AG04449 (cell line): ENCODE measurements around the gene TBC1D5.

Source experiments
- CTCF ChIA-PET: fragments of 350-600 bp; formaldehyde crosslinking; extraction: SDS; loops from one replicate; lab custom pipeline; 2021; ENCODE audit warnings: antibody characterized with exemption; lab: Yijun Ruan, JAX
- POLR2A ChIA-PET: fragments of 400-600, 350-600 bp; formaldehyde crosslinking; extraction: SDS; loops from one replicate; lab custom pipeline; 2020; ENCODE audit warnings: antibody characterized with exemption, inconsistent platforms; lab: Yijun Ruan, JAX
- DNase-seq: peaks from one replicate; pipeline ENCODE4 v3.0.0-alpha.2; 2010; ENCODE audit warnings: low read depth, low spot score
- H3K4me3 ChIP-seq: 2 replicates; pipeline ENCODE4 v1.5.1; 2011; ENCODE audit warnings: low read depth, mild to moderate bottlenecking, control low read depth, low read length
- CTCF ChIP-seq: IDR thresholded peaks from one replicate; pipeline ENCODE4 v1.5.1; 2011; ENCODE audit warnings: mild to moderate bottlenecking, moderate library complexity, low read length, control low read depth, inconsistent platforms; ENCODE audit not compliant: insufficient read depth; ENCODE audit errors: missing control alignments

The TBC1D5 gene

GRCh38 chr3:17687566-17687965 is 54.9 kb downstream of the TBC1D5 start:
- POLR2A ChIA-PET: no interaction called here
- DNase-seq: no peak
- no peak for TF ChIP-seq CTCF
- CTCF ChIA-PET: interaction anchor here (1.9 to 3.4 kb wide), 2 partner anchors 42 to 154 kb away, joined by 7 to 14 read pairs; no protein-coding TSS in a partner anchor
- H3K4me3 ChIP-seq: no peak overlapping the region

- ChIA-PET POLR2A (no interaction called here), CTCF (interaction anchor here (0.9 to 3.4 kb wide), 4 partner anchors 41 to 270 kb away, joined by 3 to 14 read pairs (median 5); no protein-coding TSS in a partner anchor)
- no peak for TF ChIP-seq CTCF
- H3K4me3 ChIP-seq: no peak overlapping the region
- no peak for DNase-seq
Measured at GRCh38 chr3:17686613-17687012, 55.8 kb downstream of the TBC1D5 start.

GRCh38 chr3:17683542-17684207 is 58.8 kb downstream of the TBC1D5 start:
- no peak for DNase-seq
- no peak for TF ChIP-seq CTCF
- H3K4me3 ChIP-seq: no peak overlapping the region
- ChIA-PET POLR2A (no interaction called here), CTCF (no interaction called here)

- no peak for DNase-seq
- ChIA-PET CTCF (no interaction called here), POLR2A (no interaction called here)
Measured at GRCh38 chr3:17680530-17680929, 61.9 kb downstream of the TBC1D5 start.

GRCh38 chr3:17678116-17678741 is 64.2 kb downstream of the TBC1D5 start:
- no peak for TF ChIP-seq CTCF
- ChIA-PET POLR2A (no interaction called here), CTCF (interaction anchor here (0.8 kb wide), 1 partner anchor 33 kb away, joined by 4 read pairs; no protein-coding TSS in a partner anchor)
- DNase-seq: no peak
- H3K4me3 ChIP-seq: no peak overlapping the region

More at GRCh38 chr3:17680530-17680929, 61.9 kb downstream of the TBC1D5 start:
- TF ChIP-seq CTCF: no peak
- H3K4me3 ChIP-seq: no peak overlapping the region

- ChIA-PET CTCF (interaction anchor here (0.6 kb wide), 1 partner anchor 42 kb away, joined by 4 read pairs; no protein-coding TSS in a partner anchor), POLR2A (no interaction called here)
- no peak for DNase-seq
- TF ChIP-seq CTCF: no peak
- no peak overlapping the region for H3K4me3 ChIP-seq
Measured at GRCh38 chr3:17674082-17674686, 68.2 kb downstream of the TBC1D5 start.
